Astrocyte (in vitro differentiated cells and primary cell): Measurements from ENCODE around the gene CEP57. TPM values are rescaled to one million over a fixed set of nuclear protein-coding genes. Genes with fewer than 3 reads are reported as not detected.

ENCODE experiments used
- DNase-seq: peaks from one replicate; pipeline ENCODE4 v3.0.0-alpha.2; 2010; ENCODE audit warnings: low read depth
- FAIRE-seq: peaks from 2 replicates; lab custom pipeline; 2011; peaks lifted over from hg19 to GRCh38; lab: Jason Lieb, UNC
- H2AFZ ChIP-seq: 2 replicates; pipeline ENCODE4 v1.6.0; 2012; ENCODE audit warnings: low read depth, low read length, inconsistent platforms
- H3K27ac ChIP-seq: 2 replicates; pipeline ENCODE4 v1.5.1; 2011; ENCODE audit warnings: low read depth, low read length, inconsistent platforms
- H3K27me3 ChIP-seq: 2 replicates; pipeline ENCODE4 v1.6.0; 2011; ENCODE audit warnings: low read length, inconsistent platforms; ENCODE audit not compliant: insufficient read depth
- H3K36me3 ChIP-seq: 2 replicates; pipeline ENCODE4 v1.5.1; 2011; ENCODE audit warnings: low read length, inconsistent platforms; ENCODE audit not compliant: insufficient read depth
- H3K4me1 ChIP-seq: 2 replicates; pipeline ENCODE4 v1.5.1; 2011; ENCODE audit warnings: low read length, inconsistent platforms; ENCODE audit not compliant: insufficient read depth
- H3K4me2 ChIP-seq: 2 replicates; pipeline ENCODE4 v1.6.0; 2012; ENCODE audit warnings: low read length, inconsistent platforms
- H3K4me3 ChIP-seq: 2 replicates; pipeline ENCODE4 v1.5.1; 2011; ENCODE audit warnings: low read depth, mild to moderate bottlenecking, low read length, inconsistent platforms; ENCODE audit not compliant: insufficient read depth
- H3K79me2 ChIP-seq: 2 replicates; pipeline ENCODE4 v1.6.0; 2012; ENCODE audit warnings: mild to moderate bottlenecking, low read length, inconsistent platforms; ENCODE audit not compliant: insufficient read depth
- H3K9ac ChIP-seq: 2 replicates; pipeline ENCODE4 v1.6.0; 2012; ENCODE audit warnings: mild to moderate bottlenecking, low read length, inconsistent platforms
- H3K9me3 ChIP-seq: 2 replicates; pipeline ENCODE4 v1.5.1; 2012; ENCODE audit warnings: low read depth, mild to moderate bottlenecking, low read length, inconsistent platforms; ENCODE audit not compliant: insufficient read depth
- H4K20me1 ChIP-seq: 2 replicates; pipeline ENCODE4 v1.6.0; 2012; ENCODE audit warnings: low read length, inconsistent platforms; ENCODE audit not compliant: insufficient read depth
- H3K27ac Mint-ChIP-seq: one replicate; pipeline ENCODE4 v1.8.0; 2021; ENCODE audit warnings: mild to moderate bottlenecking, mixed read lengths; ENCODE audit not compliant: unreplicated experiment
- H3K27me3 Mint-ChIP-seq: one replicate; pipeline ENCODE4 v1.8.0; 2021; ENCODE audit warnings: low read depth, mixed read lengths; ENCODE audit not compliant: unreplicated experiment
- H3K36me3 Mint-ChIP-seq: one replicate; pipeline ENCODE4 v1.8.0; 2021; ENCODE audit warnings: low read depth, mixed read lengths; ENCODE audit not compliant: unreplicated experiment
- H3K4me1 Mint-ChIP-seq: one replicate; pipeline ENCODE4 v1.8.0; 2021; ENCODE audit warnings: low read depth, mixed read lengths; ENCODE audit not compliant: unreplicated experiment
- H3K4me3 Mint-ChIP-seq: one replicate; pipeline ENCODE4 v1.8.0; 2021; ENCODE audit warnings: mild to moderate bottlenecking, moderate library complexity, mixed read lengths; ENCODE audit not compliant: unreplicated experiment
- H3K9me3 Mint-ChIP-seq: one replicate; pipeline ENCODE4 v1.8.0; 2021; ENCODE audit warnings: mild to moderate bottlenecking, mixed read lengths; ENCODE audit not compliant: unreplicated experiment
- EZH2 ChIP-seq: IDR thresholded peaks from 2 replicates; pipeline ENCODE4 v1.6.1; 2012; ENCODE audit warnings: mild to moderate bottlenecking, low read length, inconsistent platforms; ENCODE audit not compliant: insufficient read depth
- total RNA-seq: library from RNA; stranded (reverse); gene quantifications from 2 replicates; pipeline ENCODE4 v1.2.1, GENCODE V29; 2021
- TF ChIP-seq, protein P1 (sequence below): IDR thresholded peaks from 2 replicates; pipeline ENCODE4 v1.5.1; 2011; ENCODE audit warnings: low read depth, mild to moderate bottlenecking, inconsistent platforms, low read length, moderate library complexity; ENCODE audit not compliant: insufficient read depth

Gene CEP57
- total RNA-seq, 1 donor from 2014 or later, result 23.5 TPM

GRCh38 chr11:95751515-95751914 is 38.8 kb upstream of the CEP57 start:
- Mint-ChIP-seq H3K9me3 (no peaks in the 10 kb centered on the region), H3K4me1 (no peaks in the 10 kb centered on the region), H3K4me3 (no peak overlapping the region), H3K27me3 (peaks cover 9% of the 10 kb centered on the region), H3K27ac (no peak overlapping the region), H3K36me3 (no peaks in the 10 kb centered on the region)
- Histone ChIP-seq H3K4me2 (no peak overlapping the region), H3K27ac (no peak overlapping the region), H3K36me3 (no peaks in the 10 kb centered on the region), H3K4me1 (no peaks in the 10 kb centered on the region), H3K4me3 (no peak overlapping the region), H3K79me2 (no peaks in the 10 kb centered on the region), H3K9ac (no peak overlapping the region), H3K9me3 (no peaks in the 10 kb centered on the region), H3K27me3 (no peaks in the 10 kb centered on the region), H4K20me1 (no peaks in the 10 kb centered on the region), H2AFZ (no peak overlapping the region)
- TF ChIP-seq, protein P1, sequence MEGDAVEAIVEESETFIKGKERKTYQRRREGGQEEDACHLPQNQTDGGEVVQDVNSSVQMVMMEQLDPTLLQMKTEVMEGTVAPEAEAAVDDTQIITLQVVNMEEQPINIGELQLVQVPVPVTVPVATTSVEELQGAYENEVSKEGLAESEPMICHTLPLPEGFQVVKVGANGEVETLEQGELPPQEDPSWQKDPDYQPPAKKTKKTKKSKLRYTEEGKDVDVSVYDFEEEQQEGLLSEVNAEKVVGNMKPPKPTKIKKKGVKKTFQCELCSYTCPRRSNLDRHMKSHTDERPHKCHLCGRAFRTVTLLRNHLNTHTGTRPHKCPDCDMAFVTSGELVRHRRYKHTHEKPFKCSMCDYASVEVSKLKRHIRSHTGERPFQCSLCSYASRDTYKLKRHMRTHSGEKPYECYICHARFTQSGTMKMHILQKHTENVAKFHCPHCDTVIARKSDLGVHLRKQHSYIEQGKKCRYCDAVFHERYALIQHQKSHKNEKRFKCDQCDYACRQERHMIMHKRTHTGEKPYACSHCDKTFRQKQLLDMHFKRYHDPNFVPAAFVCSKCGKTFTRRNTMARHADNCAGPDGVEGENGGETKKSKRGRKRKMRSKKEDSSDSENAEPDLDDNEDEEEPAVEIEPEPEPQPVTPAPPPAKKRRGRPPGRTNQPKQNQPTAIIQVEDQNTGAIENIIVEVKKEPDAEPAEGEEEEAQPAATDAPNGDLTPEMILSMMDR, result no peak
- TF ChIP-seq EZH2, result no peak
- FAIRE-seq (no peak), DNase-seq (no peak)

DNA sequence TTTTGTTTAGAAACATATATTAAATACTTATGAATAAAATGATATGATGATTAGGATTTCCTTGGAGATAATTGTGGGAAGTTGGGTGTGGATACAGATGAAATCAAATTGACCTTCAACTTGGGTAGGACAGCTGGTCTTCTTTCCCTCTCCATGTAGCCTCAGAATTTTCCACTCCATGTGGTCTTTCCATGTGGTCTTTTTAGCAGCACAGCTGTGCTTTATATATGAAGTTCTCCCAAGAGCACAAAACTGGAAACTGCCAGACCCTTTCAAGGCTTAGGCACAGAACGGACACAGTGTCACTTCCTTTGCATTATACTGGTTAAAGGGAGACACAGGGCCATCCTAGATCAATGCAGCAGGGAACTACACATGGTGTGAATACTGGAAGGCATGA is 29.4 kb upstream of the CEP57 start:
- H3K27me3 Mint-ChIP-seq, result no peaks in the 10 kb centered on the region
- no peaks in the 10 kb centered on the region for H3K36me3 Mint-ChIP-seq
- H3K9ac ChIP-seq, result no peak overlapping the region
- H3K4me3 Mint-ChIP-seq, result no peak overlapping the region
- no peaks in the 10 kb centered on the region for H3K27me3 ChIP-seq
- no peaks in the 10 kb centered on the region for H4K20me1 ChIP-seq
- H3K4me2 ChIP-seq, result no peak overlapping the region
- no peaks in the 10 kb centered on the region for H3K36me3 ChIP-seq
- H3K79me2 ChIP-seq, result no peaks in the 10 kb centered on the region
- H3K4me1 ChIP-seq, result no peaks in the 10 kb centered on the region
- TF ChIP-seq EZH2, result no peak
- TF ChIP-seq, protein P1, result no peak
- no peaks in the 10 kb centered on the region for H3K9me3 Mint-ChIP-seq
- H3K4me3 ChIP-seq, result no peak overlapping the region
- H2AFZ ChIP-seq, result no peak overlapping the region
- no peak overlapping the region for H3K27ac ChIP-seq
- H3K27ac Mint-ChIP-seq, result peak overlapping the region; percentile 54
- no peak for FAIRE-seq
- peaks cover 10% of the 10 kb centered on the region for H3K4me1 Mint-ChIP-seq
- H3K9me3 ChIP-seq, result no peaks in the 10 kb centered on the region
- DNase-seq, result no peak

DNA sequence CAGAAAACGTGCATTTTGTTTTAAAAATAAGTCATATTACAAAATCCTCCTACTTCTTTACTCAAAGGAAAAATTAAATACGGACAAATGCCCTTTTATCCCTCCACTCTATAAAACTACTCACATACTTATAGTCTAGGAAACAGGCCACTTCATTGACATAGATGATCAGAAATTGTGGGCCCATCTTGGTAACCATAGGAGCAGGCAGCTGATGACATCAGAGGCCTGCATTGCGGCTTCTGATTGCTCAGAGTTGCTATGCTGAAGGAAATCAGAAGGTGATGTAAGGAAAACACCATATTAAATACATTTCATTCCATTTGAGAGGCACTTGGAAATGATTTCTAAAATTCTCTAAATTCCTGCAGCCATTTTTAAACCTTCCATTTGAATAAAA is 27.8 kb upstream of the CEP57 start:
- Histone ChIP-seq H3K4me2 (no peak overlapping the region), H2AFZ (no peak overlapping the region), H3K27me3 (no peaks in the 10 kb centered on the region), H4K20me1 (no peaks in the 10 kb centered on the region), H3K4me3 (no peak overlapping the region), H3K27ac (no peak overlapping the region), H3K9ac (no peak overlapping the region), H3K4me1 (no peaks in the 10 kb centered on the region), H3K36me3 (no peaks in the 10 kb centered on the region), H3K9me3 (no peaks in the 10 kb centered on the region), H3K79me2 (no peaks in the 10 kb centered on the region)
- no peaks in the 10 kb centered on the region for H3K36me3 Mint-ChIP-seq
- no peak overlapping the region for H3K4me3 Mint-ChIP-seq
- H3K27ac Mint-ChIP-seq, result peak overlapping the region; percentile 70
- no peaks in the 10 kb centered on the region for H3K27me3 Mint-ChIP-seq
- H3K4me1 Mint-ChIP-seq, result peaks cover 10% of the 10 kb centered on the region
- no peak for TF ChIP-seq EZH2
- TF ChIP-seq, protein P1, result no peak
- no peaks in the 10 kb centered on the region for H3K9me3 Mint-ChIP-seq
- no peak for DNase-seq
- FAIRE-seq, result no peak
